Activated T-cell treated with anti-CD3 and anti-CD28 coated beads for 48 hours (primary cell): ENCODE results near the gene PDE5A.
"Not testable (repeated sequence)": the region's sequence is repeated elsewhere in the genome, so short reads cannot be mapped to it uniquely, and the experiment has no call there.

Experiments
- DNase-seq: peaks from one replicate; pipeline ENCODE4 v3.0.0-alpha.2; 2020; ENCODE audit warnings: low read depth

Gene PDE5A

DNA sequence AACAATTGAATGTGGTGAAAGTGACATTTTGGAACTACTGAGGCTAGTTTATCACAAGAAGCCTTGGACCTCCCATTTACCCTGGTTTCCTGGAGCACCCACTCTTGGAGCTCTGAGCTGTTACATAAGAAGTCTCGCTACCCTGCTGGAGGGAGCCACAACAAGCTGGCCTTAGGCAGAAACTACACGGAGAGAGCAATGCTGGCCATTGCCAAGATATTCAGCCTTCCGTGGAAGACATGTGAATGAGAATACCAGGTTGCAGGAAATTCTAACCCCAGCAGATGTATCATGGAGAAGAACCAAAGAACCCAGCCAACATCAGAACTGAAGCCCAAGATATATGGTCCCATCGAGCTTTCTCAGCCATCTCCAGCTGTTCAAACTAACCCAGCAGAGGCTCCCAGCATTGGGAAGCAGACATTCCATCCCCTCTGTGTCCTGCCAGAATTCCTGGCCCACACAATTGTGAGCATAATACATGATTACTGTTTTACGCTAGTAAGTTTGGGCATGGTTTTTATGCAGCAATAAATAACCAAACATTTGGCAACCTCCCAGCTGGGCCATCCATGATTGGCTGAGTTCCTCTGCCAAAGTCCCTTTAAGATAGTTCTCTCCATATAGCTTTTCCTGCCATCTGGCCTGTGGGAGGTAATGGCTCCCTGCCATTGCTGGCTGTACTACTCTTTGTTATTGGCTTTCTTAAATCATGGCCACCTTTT lies 17.9 kb upstream of the PDE5A start:
- DNase-seq, result no peak

DNA sequence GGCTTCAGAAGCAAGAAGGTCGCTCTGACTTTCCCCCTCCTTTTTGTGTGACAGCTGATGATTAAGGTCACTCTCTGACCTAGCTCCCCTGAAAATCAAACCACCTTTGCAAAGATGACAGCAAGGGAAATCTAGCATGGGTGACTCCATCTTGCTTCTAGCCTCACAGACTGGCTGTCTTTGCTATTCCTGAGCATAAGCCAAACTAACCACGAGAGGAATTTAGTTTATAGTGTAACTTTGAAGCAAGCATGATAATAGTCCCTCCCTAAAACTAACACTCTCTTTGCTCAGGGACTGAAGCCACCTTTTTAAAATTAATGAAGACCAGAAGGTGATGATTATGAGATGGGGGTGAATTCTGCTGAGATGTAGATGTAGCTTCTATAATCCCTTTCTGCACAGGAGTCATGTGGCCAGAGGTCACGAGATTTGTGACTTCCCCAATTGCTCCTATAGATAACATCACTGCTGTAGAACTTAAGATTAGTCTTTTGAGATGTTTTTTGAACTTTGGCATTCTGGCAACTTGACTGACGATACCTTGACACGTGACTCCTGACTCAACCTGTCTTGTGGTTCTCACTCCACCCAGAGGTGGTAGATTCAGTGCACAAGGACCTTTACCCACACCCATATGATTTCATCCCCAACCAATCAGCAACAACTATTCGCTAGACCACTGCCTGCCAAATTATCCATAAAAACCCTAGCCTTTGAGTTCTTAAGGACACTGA lies 14.9 kb upstream of the PDE5A start:
- no peak for DNase-seq

DNA sequence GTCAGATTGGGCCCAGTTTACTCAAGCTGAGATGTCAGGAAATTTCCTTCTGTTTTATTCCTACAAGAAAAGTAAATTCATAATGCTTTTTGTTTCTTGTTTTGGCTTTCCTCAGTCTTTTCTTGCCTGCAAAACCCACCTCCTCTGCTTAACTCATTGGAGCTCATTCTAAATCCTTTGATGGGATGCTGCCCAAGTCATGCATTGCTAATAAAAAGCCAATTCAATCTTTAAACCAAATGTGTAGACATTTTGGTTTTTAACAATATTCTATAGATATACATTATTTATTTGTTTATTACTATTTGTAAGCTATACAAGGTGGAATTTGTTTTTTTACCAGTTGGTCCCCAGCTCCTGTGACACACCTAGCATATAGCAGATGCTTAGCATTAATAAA lies 13.2 kb upstream of the PDE5A start:
- DNase-seq, result no peak

DNA sequence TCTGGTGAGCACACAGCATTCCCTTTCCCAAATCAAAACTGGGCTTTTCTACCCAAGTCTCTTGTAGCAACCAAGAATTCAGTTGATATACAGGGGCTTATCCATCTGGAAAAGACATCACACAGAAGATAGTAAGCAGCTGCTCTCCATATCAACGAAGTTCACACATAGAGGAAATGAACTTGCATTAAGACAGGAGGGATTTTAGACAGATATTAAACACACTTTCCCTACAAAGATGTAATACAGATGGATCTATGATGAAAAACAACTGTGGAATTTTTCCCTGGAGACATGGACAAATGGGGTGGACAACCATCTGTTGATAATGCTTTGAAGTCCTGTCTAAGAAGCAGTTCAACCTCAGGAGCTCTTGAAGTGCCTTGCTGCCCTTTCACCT lies 9.8 kb upstream of the PDE5A start:
- no peak for DNase-seq

DNA sequence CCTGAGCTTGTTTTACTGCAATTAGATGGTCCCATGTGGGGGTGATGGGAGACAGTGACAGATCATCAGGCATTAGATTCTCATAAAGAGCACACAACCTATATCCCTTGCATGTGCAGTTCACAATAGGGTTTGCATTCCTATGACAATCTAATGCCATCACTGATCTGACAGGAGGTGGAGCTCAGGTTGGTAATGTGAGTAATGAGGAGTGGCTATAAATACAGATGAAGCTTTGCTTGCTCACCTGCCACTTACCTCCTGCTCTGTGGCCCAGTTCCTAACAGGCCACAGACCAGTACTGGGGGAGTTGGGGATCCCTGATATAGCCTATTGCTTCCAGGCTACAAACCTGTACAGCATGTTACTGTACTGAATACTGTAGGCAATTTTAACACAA lies 8.2 kb upstream of the PDE5A start:
- not testable (repeated sequence) for DNase-seq

DNA sequence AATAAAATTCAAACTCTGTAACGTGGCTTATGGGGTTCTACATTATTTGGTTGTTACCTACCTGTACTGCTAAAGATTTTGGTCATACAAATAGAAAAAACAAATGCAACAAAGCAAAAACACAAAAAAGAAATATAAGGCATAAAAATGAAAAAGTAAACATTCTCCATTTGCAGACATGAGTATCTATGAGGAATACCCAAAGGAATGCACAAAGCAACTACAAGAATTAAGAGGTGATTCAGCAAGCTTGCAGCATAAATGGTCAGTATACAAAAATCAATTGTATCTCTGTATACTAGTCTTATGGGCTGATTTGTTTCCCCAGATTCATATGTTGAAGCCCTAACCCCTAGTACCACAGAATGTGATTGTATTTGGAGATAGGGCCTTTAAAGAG lies 3.6 kb upstream of the PDE5A start:
- DNase-seq, result no peak

DNA sequence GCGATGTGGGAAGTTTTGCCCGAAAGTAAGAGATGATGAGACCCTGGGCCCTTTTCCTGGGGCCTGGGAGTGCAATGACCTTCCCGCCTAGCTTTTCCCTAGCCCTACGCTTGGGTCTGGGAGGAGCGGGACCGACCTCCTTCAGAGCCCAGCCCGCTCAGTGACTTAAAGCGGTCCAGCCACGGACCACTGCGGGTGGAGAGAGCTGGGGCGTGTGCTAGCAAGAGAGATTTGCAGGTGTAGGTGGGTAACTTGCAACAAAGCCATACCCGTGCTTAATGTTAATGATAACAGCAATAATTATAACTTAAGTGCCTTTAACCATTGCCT lies 503 bp upstream of the PDE5A start:
- no peak for DNase-seq

DNA sequence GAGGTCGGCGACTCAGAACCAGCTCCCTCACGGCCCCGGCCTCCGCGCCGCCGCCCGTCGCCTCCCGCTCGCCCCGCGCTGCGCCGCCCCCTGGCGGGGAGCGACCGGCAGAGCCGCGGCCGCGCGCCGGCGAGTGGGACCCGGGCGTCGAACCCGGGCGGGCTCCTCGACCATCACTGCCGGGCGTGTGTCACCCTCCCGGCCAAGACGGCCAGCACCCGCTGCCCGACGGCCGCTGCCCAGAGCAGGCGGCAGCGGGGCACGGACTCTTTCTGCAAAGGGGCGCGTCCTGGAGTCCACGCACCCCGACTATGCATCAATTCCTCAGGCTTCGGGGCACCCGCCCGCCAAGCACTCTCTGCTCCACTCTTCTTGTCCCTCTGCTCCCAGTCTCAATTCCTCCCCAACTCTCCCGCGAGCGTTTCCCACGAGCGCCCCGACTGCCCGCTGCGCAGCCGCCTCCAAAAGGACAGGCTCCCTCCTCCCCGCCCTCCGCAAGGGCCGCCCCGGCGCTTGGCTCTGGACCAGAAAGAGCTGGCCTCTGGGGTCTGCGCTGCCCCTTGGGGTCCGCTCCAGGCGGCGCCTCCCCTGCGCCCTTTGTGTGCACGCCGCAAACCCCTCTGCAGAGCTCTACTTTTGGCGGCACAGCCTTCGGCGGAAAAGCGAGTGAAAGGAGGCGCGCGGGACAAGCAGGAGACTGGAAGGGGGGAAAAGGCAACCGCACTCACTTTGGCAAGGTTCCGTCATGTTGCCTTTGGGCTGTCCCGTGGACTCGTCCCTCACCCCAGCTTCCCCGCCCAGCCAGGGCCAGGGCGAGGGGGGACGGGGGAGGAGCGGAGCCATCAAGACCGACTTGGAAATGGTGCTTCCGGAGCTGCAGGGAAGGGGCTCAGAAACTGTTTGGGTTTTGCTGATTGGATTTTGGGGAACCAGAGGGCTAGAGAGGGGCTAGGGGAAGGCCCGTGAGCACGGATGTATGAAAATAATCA lies 1.0 kb downstream of the PDE5A start:
- DNase-seq, result peak; percentile 60

DNA sequence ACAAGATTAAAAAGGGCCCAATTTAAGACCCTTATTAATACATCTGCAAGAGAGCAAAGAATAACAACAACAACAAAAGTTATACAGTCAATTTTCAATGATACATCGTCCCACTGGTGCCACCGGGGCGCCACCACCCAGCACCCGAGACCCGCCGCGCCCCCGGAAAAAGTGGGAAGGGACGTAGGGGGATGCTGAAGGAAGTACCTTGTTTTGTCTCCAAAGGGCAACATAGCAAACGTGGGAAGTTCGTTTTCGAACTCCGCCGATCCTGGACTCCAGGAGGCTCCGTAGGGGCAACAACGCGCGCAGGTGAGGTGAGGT lies 1.7 kb downstream of the PDE5A start:
- no peak for DNase-seq

DNA sequence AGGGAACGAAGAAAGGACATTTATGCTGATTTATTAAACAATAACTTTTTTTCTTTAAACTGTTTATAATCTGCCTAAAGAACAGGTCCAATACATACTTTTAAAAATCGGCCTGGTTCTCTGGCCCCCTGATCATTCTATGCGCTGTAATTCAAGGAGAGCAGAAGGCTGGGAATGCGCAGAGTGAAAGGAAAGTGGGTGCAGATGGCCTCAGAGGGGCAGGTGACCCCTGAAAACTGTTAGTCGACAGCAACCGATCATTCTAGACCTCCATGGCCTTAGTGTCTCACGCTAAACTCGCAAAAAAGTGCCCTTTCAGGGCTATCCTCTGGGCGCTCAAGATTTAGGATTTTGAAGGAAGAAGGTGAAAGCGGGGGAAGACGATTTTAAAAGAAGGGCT lies 2.2 kb downstream of the PDE5A start:
- no peak for DNase-seq

DNA sequence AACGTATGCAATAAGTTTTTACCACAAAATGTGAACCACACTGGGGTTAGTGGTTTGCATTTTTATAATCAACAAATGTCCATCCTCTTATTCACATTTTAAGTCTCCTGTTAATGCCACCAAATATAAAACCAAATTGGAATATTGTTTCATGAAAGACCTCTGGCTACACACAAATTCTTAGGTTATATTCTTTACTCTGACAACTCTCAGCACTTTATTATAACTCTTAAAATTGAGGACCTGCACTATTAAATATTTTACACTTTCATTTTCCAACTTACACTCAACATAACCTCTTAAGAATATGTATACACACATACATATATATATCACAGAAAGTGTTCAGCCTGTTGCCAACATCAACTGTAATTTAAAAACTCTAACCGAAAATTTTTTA lies 2.8 kb downstream of the PDE5A start:
- no peak for DNase-seq

DNA sequence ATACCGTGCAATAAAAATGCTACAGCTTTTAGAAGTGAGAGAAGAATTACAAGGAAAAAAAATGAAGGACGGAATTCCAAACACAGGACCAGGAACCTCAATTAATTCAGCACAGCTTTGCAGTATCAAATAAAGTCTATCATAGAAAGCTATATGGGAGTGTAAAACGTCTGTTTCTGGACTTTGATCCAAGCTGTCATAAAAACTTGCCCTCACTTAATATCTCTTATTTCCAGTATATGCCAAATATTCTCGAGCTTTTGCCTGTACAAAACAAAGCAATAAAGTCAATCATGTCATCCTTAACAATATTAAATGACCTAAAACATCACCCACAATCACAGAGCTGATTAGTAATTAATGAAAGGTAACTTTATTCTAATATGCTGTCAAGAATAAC lies 4.2 kb downstream of the PDE5A start:
- no peak for DNase-seq

DNA sequence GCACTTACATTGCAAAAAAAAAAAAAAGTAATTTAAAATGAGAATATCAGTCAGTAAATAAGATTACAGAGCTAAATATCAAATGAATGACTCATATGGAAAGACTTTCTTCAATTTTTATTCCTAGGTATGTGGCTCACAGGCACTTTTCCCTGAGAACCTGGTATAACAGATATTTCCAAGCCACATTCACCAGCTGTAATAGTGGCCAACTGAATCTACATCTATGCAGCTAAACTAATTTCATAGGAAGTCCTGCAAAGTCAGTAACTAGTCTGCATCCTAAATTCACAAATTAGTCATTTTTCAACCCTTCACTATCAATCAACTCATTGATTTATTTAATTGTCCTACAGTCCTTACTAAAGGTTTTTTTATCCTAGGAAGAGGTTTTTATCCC lies 5.6 kb downstream of the PDE5A start:
- DNase-seq, result no peak

DNA sequence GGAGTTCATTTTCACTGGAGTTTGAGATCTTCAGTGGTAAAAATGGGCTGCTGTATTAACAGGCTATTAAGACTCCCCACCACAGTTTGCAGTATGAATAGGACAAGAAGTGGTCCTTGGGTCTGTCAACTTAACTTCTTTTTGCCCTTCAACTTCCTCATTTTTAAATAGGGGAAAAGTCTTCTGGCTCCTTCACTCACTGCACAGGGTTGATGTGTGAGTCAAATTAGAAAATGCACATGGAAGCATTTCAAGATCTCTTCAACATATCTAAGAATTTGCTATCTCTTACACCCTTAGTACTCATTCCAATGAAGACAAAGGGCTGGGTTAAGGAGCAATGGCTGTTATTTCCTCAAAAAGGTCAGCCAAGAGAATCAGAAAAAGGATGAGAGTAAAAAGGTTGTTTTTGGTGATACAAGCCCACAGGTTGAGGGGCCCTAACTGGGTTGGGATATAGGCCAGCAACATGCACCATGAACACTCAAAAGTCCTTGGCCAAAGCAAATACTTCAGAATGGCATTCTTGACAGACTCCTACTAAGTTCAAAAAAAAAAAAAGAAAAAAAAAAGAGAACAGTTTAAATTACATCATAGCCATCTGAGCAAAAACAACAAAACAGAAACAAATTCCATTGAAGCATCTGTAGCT lies 13.4 kb downstream of the PDE5A start:
- no peak for DNase-seq

DNA sequence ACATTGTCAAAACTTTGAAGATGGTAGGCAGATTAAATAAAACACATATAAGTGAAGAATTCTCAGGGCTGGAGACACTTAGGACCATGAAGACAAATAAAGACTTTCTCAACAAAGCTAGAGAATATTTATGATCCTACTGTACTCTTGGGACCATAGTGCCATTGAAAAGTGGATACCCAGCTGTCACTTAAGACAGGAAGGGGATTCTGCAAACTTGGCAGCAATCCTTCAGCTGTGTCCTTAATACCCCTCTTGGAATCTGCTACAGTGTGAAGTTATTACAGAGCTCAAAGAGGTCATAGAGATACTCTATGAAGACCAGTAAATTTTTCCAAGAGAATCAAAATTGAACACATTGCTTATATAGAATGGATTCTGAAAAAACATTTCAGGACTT lies 24.3 kb downstream of the PDE5A start:
- no peak for DNase-seq

DNA sequence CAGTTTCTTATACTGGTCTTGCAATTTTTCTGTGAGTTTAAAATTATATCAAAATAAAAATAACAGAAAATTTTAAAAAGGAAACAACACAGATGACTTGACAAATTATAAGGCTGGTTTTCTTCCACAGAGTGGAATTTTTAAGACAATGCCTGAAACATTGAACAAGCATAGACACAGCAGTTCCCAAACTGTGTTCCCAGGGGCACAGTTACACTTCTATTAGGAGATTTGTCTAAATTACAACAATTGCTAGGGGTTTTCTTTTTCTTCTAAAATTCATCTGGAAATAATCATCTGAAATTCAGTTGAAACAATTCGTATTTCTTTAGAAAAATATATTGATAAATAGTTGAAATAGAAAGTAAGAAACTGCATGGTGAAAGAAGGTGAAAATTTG lies 26.2 kb downstream of the PDE5A start:
- no peak for DNase-seq

DNA sequence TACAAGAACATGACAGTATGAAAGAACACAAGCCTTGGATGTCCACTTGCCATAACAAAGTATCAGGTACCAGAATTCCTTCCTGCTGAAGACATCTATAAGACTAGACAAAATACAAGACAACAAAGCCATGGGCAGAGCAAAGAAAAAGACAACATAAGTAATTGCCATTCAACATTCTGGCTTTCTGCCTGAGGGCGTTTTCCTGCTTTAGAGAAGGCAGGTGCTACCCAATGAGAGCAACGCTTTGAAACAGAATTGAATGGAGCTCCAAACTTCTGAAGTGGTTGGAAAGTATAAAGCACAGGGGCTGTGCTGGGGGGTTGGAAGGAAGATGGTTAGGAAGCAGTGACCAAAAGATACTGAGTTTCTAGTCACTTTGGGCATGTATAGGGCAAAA lies 30.1 kb downstream of the PDE5A start:
- DNase-seq, result no peak

DNA sequence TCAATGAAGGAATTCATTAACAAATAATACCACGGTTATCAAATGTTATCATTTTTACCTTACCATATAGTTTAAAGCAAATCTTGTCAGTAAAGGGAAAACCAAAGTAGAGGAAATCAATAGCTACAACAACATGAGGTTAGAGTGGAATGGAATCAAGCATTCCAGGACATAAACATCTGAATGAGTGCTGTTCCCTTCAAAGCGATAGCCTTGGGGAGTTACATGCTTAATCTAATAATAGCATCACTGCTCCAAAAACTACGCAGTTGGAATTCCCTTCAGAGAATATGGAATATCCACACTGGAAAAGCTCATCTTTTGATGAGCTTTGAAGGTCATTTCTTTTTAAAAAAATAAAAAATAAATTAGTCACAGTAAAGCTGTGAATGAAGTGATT lies 31.2 kb downstream of the PDE5A start:
- DNase-seq, result no peak

DNA sequence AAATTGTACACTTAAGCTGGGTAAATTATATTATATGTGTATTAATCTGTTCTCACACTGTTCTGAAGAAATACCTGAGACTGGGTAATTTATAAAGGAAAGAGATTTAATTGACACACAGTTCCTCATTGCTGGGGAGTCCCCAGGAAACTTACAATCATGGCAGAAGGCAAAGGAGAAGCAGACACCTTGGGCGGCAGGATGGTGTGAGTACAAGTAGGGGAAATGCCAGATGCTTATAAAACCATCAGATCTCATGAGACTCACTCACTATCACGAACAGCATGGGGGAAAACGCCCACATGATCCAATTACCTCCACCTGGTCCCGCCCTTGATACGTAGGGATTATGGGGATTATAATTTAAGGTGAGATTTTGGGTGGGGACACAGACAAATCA lies 34.9 kb downstream of the PDE5A start:
- no peak for DNase-seq

DNA sequence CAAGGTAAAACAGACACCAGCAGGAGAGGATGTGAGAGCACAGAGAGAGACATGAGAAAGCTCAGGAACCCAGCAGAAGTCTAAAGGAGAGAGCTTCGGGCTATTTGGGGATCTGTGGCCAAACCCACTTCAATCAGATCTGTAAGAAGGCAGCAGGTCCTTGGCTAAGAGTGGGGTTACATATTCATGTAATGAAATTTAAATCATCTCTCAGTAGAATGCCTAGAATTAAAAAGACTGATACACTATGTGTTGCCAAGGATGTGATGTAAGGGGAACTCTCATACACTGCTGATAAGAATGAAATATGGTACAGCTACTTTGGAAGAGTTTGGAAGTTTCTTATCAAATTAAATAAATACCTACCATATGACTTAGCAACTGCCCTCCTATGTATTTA lies 35.8 kb downstream of the PDE5A start:
- no peak for DNase-seq

DNA sequence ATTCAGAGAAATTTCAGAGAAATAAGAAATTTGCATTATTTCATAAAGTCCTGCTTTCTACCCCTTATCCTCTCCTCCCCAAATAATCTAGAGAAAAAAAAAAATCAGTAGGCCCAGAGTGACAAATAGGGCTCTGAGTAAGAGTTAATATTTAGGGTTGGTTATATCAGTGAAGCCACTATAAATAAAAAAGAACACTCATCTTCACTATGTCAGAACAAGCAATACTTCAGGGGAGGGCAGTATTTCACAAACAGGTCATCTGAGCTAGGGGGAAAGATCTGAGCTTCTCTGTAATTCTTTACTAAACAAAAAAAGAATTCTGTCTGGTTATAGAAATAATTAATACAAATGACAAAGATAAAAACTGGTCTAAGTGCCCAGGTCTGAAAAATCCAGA lies 39.4 kb downstream of the PDE5A start:
- DNase-seq, result no peak

DNA sequence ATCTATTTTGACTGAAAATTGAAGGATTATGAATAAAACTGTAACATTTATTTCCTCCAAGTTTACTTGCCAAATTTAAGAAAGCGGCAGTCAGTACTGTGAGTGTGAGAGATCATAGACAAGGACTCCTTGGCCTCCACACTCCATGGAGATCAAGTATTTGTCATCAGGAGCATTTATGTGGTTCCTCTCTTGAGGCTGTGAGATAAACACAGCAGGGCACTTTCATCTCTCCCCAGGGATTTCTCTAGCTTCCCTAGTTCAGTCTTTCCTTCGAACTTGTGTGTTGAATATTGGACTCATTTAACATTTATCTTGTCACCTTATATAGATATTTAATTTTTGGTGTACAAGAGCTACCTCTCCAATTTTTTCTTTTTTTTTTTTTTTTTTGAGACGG lies 40.8 kb downstream of the PDE5A start:
- no peak for DNase-seq

DNA sequence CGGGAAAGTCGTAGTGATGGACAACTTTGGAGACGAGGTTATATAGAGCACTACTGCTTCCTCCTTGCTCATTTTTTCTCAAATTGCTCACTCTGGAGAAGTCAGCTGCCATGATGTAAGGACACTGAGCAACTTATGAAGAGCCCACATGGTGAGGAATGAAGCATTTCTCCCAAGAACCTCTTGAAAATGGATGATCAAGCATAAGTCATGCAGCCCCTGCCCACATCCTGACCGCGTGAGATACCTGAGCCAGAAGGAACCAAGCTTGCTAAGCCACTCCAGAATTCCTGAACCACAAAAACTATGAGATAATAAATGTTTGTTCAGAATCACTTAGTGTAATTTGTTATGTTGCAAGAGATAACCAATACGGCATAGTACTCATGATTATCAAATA lies 42.8 kb downstream of the PDE5A start:
- DNase-seq, result no peak
